Measurements from ENCODE around the gene SLC25A14. TPM values are rescaled to one million over a fixed set of nuclear protein-coding genes. Genes with fewer than 3 reads are reported as not detected.

The SLC25A14 gene
- total RNA-seq, 1 donor from 2014 or later = 8.4 TPM

DNA sequence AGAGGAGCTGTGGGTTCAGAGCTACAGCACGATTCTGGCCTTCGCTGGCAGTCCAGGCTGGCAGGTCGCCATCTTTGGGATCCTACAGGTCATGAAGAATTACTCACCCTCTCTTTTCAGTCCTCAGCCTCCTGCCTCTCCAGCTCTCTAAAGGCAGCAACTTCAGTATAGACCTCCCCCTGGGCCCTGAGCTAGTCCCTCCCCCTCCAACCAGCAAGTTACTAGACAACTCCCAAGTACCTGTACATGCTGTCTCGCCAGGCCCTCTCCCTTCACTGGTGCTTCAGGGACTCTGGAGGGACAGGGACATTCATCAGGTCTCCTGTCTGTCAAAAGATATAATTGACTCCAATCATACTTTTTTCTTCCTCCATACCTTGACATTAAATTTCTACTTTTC, 45.8 kb downstream of the SLC25A14 start, which contains the start of gene GPR119:
Gene GPR119, minus strand, starts transcription at position 155 of the 400 bp plus-strand sequence. CDS start 227 bp downstream, outside the sequence.
- no peak for DNase-seq

DNA sequence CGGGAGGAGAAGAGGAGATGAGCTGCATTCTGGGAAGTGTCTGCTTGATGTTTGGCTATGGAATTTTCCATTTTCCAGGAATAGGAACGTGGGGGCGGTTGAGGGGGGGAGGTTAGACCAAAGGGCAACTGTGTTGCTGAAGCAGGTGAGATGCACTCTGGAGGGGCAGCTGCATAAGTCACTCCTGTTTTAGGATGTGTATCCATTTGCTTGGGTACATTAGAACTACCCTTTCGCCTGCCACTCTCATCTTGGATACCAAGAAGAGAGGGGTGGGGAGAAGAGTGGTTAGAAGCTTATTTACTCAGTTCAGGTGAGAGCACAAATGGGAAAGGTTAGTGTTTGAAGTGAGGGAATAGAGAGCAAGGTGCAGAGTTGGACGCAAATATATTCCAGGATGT, 46.7 kb downstream of the SLC25A14 start:
- DNase-seq = no peak

DNA sequence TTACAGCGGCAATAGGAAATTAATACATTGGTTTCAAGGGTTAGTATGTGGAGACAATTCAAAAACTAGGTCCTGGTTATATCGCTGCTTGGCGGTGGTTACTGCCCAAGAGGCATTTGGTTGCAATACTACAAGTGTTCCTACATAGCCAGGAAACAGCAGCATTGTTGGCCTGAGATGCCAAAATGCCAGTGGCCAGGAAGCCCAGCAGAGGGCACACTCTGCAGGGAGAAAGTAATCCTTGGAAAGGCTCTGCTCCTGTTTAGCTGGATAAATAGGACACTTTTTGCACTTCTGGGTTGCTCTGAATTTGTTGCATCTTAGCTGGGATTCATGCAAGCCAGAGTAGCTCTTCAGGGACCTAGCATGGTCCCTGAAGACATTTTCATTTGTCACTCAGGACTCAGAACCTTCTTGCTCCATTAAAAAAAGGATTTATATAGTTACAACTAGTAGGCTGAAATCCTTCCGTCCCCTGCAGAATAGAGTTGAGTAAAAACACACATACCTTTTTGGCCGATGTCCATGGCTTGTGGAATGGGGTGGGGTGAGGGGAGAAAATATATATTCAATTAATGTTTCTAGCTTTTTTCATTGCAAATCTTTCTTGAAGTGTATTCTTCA, 53.8 kb downstream of the SLC25A14 start:
- peak; percentile 65 for DNase-seq

DNA sequence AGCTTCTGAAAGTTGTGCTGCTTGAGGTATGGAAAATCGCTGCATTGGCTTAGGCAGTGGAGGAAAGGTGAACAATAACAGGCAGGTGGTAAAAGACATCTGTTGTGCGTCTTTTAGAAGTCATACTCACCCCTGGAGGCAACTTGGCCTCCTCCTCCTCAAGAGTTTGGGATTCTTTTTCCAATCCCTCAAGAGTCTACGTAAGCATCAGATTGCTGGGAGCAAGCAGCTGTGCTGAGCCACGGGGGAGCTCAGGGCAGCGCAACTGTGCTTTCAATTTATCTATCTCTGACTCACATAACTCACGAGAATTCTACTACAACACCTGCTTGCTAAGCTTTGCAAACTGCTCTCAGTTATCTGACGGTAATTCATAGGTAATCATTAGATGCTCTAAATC, 55.6 kb downstream of the SLC25A14 start:
- peak; percentile 22 for DNase-seq

DNA sequence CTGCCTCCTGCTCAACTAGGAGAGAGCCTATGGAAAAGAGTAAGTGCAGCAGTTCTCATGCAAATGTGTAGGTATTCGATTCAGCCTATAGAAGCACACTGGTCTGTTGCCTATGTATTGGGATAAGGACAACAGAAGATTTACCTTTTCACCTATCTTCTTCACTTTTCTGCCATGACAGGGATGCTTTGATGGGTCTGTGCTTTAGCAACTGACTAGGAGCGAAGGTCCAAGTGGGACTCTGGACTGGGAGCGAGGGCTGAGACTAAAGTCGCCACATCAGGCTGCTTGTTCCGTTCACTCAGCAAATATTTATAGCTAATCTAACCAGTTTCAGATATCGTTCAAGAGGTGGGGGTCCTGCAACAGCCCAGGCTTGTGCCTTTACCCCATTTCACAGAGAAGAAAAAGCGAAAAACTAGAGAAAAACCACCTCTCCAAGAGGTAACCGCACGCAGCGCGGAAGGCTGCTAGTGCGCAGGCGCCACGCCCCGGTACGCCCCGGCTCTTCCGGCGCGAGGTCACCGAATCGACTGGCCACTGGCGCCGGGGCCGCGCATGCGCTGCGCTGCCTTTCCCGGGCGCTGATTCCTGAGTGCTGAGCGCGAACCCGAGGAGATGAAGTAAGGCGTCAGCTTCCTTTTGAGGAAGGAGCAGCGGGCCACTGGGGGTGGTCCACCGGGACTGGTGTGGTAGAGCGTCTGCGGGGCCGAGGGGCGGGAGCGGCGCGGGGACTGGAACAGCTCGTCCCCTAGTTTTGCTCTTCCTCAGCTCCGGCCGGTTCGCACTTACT, 61.9 kb downstream of the SLC25A14 start, which contains the start of gene RBMX2:
Gene RBMX2, plus strand, starts transcription at position 573 of the 793 bp plus-strand sequence. Its CDS starts 46 bp downstream, at position 619.
- peak; percentile 87 for DNase-seq

DNA sequence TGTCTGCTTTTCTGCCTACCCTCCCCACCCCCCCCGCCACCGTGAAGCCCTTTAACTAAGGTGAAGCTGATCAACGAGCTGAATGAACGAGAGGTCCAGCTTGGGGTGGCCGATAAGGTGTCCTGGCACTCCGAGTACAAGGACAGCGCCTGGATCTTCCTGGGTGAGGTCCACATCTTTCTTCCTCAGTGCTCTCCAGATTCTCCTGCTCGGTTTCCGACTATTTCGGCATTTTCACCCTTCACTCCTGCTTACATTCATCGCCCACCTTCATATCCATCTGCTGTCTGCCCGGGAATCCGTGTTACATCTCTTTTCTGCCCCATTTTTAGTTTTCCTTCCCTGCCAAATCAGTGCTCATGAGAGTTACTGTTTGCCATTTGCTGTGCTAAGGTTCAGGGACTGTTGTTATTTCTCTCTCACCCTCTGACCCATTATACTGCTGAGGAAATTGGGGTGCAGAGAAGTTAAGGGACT, 62.5 kb downstream of the SLC25A14 start:
- DNase-seq = no peak

DNA sequence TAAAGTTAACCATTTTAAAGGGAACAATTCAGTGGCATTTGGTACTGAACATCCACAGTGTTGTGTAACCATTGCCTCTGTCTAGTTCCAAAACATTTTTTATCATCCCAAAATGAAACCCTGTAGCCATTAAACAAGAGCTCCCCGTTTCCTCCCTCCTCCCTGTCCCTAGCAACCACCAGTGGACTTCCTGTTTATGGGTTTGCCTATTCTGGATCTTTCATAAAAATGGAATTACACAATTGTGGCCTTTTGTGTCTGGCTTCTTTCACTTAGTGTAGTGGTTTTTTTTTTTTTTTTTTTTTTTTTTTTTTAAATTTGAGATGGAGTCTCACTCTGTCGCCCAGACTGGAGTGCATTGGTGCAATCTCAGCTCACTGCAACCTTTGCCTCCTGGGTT, 73.7 kb downstream of the SLC25A14 start:
- DNase-seq = no peak

DNA sequence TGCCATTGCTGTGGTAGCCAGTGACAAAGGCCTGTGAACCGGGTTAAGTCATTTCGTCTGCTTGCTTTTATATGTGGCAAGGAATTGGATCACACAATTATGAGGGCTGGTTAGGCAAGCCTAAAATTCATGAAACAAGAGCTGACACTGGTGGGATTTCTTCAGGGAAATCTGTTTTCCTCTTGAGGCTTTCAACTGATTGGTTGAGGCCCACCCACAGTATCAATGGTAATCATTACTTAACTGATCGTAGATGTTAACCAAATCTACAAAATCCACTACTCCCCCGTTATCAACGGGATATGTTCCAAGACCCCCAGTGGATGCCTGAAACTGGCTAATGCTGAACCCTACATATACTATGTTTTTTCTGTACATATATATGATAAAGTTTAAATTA, 75.1 kb downstream of the SLC25A14 start:
- DNase-seq = no peak

DNA sequence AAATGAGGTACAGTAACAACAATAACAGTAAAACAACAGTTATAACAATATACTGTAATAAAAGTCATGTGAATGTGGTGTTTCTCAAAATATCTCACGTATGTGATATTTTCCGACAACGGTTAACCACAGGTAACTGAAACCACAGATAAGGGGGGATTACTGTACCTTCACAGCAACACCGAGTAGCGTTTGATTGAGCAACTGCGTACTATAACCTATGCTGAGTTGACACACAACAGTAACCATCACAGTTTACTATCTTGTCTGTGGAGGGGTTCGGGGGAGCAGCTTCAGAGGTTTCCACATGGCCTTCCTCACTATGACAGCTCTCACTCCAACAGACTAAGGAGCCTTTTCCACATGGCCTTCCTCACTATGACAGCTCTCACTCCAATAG, 75.5 kb downstream of the SLC25A14 start:
- no peak for DNase-seq

DNA sequence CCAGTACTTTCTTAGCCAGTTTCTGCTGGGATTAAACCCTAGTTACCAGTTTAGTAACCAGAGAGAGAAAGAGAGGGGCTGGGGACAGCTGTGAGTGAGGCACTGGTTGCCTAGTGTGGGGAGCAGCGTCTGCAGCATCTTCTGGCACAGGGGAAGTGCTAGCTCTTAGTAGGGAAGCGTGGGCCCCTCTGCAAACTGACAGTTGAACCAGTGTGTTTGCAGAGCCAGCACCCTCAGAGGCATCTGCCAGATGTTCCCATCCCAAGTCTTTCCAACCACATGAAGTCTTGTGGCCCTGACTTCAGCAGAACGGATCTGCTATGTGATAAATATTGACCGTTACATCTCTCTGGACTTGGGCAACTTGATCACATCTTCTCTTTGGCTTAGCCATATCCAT, 77.1 kb downstream of the SLC25A14 start:
- no peak for DNase-seq

DNA sequence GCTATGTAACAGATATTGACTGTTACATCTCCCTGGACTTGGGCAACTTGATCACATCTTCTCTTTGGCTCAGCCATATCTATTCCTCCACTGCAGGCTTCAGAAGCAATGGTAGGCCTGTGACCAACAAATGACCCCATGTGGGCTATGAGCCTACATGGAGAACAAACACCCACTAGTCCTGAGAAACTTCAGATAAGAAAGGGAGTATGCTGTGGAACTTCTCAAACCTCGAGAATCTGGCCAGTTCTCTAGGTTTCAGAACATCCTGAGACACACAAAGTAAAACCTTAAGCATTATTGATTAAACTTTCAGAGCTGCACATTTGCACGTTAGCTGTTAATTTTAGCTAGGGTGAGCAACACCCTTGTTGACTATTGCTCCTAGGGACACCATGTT, 78.3 kb downstream of the SLC25A14 start:
- DNase-seq = no peak

DNA sequence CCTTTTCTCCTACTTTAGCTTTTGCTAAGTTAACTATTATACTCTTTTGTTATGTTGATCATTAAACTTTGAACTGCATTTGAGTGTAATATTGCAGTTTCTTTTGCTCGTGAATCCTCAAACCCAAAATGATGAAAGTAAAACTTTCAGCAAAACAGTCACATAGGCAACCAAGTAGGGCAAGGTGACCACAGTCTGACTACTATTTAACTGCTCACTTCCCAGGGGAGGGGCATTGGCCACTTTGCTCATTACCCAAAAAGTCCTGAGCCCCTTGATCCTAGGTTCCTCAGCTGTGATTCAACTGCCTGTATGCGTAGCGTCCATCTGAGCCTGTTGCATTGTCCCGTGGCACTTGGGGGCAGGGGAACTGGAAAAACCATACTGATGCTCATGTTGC, 79.0 kb downstream of the SLC25A14 start:
- DNase-seq = no peak

DNA sequence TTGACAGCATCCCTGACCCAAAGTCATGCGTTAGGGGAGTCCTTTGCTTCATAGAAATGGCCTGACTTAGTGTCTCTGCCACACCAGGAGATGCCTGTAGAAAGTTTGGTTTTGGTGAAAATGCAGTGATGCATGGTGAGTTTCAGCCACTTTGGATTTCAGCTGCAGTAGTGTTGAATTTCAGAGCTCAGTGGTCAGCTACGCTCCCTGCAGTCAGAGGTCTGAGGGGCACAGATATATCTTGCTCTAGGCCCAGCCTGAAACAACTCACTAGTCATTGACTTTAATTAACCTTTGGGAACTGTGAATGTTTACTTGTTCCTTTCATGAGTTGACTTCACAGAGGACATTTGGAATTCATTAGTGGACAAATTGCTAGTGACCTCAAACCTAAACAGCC, 79.5 kb downstream of the SLC25A14 start:
- no peak for DNase-seq

Small RNA genes lying within 50 kb of the gene (small RNA-seq; reads per million reads assigned to genes)
- gene AL035423.1 (ENCODE audit: low replicate concordance) (not detected), gene RNU6-1130P (ENCODE audit: low replicate concordance) (not detected)

Other genes starting within 250 kb of the SLC25A14 start
- 11.3 TPM for gene ELF4, start 229.4 kb upstream of the SLC25A14 start, total RNA-seq
- 22.0 TPM for gene AIFM1, start 174.1 kb upstream of the SLC25A14 start, total RNA-seq
- 0.41 TPM for gene RAB33A, start 168.0 kb upstream of the SLC25A14 start, total RNA-seq
- 6.1 TPM for gene ZNF280C, start 71.0 kb upstream of the SLC25A14 start, total RNA-seq
- gene GPR119, start 45.8 kb downstream of the SLC25A14 start, total RNA-seq = not detected
- 16.1 TPM for gene RBMX2, start 62.1 kb downstream of the SLC25A14 start, total RNA-seq